DOHH2 (cell line): ENCODE results near the gene SMAD3.

ENCODE experiments used
- CTCF ChIP-seq: fragments of 200-600 bp; sonication (generic); IDR thresholded peaks from one replicate; pipeline ENCODE4 v1.5.1; 2014; ENCODE audit warnings: antibody characterized with exemption, mild to moderate bottlenecking, low read depth, low read length; ENCODE audit not compliant: poor library complexity, severe bottlenecking
- EZH2phosphoT487 ChIP-seq: fragments of 200-600 bp; sonication (generic); IDR thresholded peaks from 2 replicates; pipeline ENCODE4 v1.6.1; 2017; ENCODE audit warnings: borderline replicate concordance, mild to moderate bottlenecking, antibody characterized with exemption, low read length, moderate library complexity, mixed read lengths

GRCh38 chr15:67173786-67174185 lies 108.4 kb downstream of the SMAD3 start:
- TF ChIP-seq CTCF (no peak), EZH2phosphoT487 (no peak)
